ENCODE results near the gene CNOT10.
"Not testable (repeated sequence)": the region's sequence is repeated elsewhere in the genome, so short reads cannot be mapped to it uniquely, and the experiment has no call there.

The CNOT10 gene

GRCh38 chr3:32797776-32798175 lies 112.8 kb downstream of the CNOT10 start:
- Histone ChIP-seq H3K18ac (ENCODE audit: low read length) (no peak overlapping the region), H2BK5ac (ENCODE audit: low read length) (no peak overlapping the region), H2BK12ac (ENCODE audit: low read length) (no peak overlapping the region), H3K36me3 (replicated peaks in 1 of 2; ENCODE audit: control insufficient read depth in 2 of 2, insufficient read depth in 2 of 2, low read length in 2 of 2) (no peaks in the 10 kb centered on the region), H3K23ac (ENCODE audit: low read depth, low read length, poor library complexity) (no peak overlapping the region), H3K4me3 (ENCODE audit: low read length in 2 of 2) (no peak overlapping the region), H3K4me2 (ENCODE audit: insufficient read depth, low read length, poor library complexity, severe bottlenecking) (no peak overlapping the region), H3K27me3 (ENCODE audit: control insufficient read depth in 3 of 3, insufficient read depth in 3 of 3, low read depth in 1 of 3, low read length in 3 of 3) (no peaks in the 10 kb centered on the region), H2BK120ac (ENCODE audit: low read depth, low read length) (no peak overlapping the region), H3K9me3 (replicated peaks in 1 of 2; ENCODE audit: control insufficient read depth in 2 of 2, insufficient read depth in 1 of 2, low read depth in 1 of 2, low read length in 2 of 2) (no peaks in the 10 kb centered on the region), H3K79me1 (ENCODE audit: low read depth, low read length) (no peaks in the 10 kb centered on the region), H3K27ac (replicated peaks; ENCODE audit: low read length) (no peak overlapping the region), H3K4ac (ENCODE audit: low read length) (no peak overlapping the region), H2BK15ac (ENCODE audit: low read length) (no peak overlapping the region), H3K4me1 (ENCODE audit: control insufficient read depth in 2 of 2, insufficient read depth in 1 of 2, low read depth in 1 of 2, low read length in 2 of 2) (no peaks in the 10 kb centered on the region), H4K8ac (ENCODE audit: low read depth, low read length) (no peak overlapping the region), H3K9ac (ENCODE audit: low read depth, low read length, poor library complexity) (no peak overlapping the region), H2AFZ (ENCODE audit: low read length) (no peak overlapping the region), H2AK5ac (ENCODE audit: low read depth, low read length) (no peak overlapping the region), H4K91ac (ENCODE audit: low read depth, low read length, poor library complexity) (no peak overlapping the region), H3K14ac (ENCODE audit: low read length) (no peak overlapping the region)
- no peak for DNase-seq (ENCODE audit: low spot score)
- no CpG with 5 or more reads among the region's 2 CpGs for WGBS, 2 donors (ENCODE audit: extremely low coverage in 2 of 2, insufficient read length in 2 of 2, insufficient replicate concordance in 1 of 2)

GRCh38 chr3:32801440-32801839 lies 116.5 kb downstream of the CNOT10 start:
- not testable (repeated sequence) for H3K36me3 ChIP-seq (replicated peaks in 1 of 2; ENCODE audit: control insufficient read depth in 2 of 2, insufficient read depth in 2 of 2, low read length in 2 of 2); H4K91ac ChIP-seq (ENCODE audit: low read depth, low read length, poor library complexity); H3K27me3 ChIP-seq (ENCODE audit: control insufficient read depth in 3 of 3, insufficient read depth in 3 of 3, low read depth in 1 of 3, low read length in 3 of 3); H2BK120ac ChIP-seq (ENCODE audit: low read depth, low read length); H3K9ac ChIP-seq (ENCODE audit: low read depth, low read length, poor library complexity); H3K4me1 ChIP-seq (ENCODE audit: control insufficient read depth in 2 of 2, insufficient read depth in 1 of 2, low read depth in 1 of 2, low read length in 2 of 2); H3K23ac ChIP-seq (ENCODE audit: low read depth, low read length, poor library complexity); H2BK5ac ChIP-seq (ENCODE audit: low read length); H3K4me2 ChIP-seq (ENCODE audit: insufficient read depth, low read length, poor library complexity, severe bottlenecking); H2BK12ac ChIP-seq (ENCODE audit: low read length); H3K18ac ChIP-seq (ENCODE audit: low read length); H4K8ac ChIP-seq (ENCODE audit: low read depth, low read length); H3K14ac ChIP-seq (ENCODE audit: low read length); H3K4ac ChIP-seq (ENCODE audit: low read length); H3K79me1 ChIP-seq (ENCODE audit: low read depth, low read length); DNase-seq (ENCODE audit: low spot score); H2AK5ac ChIP-seq (ENCODE audit: low read depth, low read length); H3K4me3 ChIP-seq (ENCODE audit: low read length in 2 of 2); H2BK15ac ChIP-seq (ENCODE audit: low read length); H3K9me3 ChIP-seq (replicated peaks in 1 of 2; ENCODE audit: control insufficient read depth in 2 of 2, insufficient read depth in 1 of 2, low read depth in 1 of 2, low read length in 2 of 2); H3K27ac ChIP-seq (replicated peaks; ENCODE audit: low read length); H2AFZ ChIP-seq (ENCODE audit: low read length)
- WGBS, 2 donors (ENCODE audit: extremely low coverage in 2 of 2, insufficient read length in 2 of 2, insufficient replicate concordance in 1 of 2), result no CpG with 5 or more reads among the region's 5 CpGs

- H3K18ac ChIP-seq (ENCODE audit: low read length), result no peak overlapping the region
- no peak overlapping the region for H3K27ac ChIP-seq (replicated peaks; ENCODE audit: low read length)
- WGBS, 2 donors (ENCODE audit: extremely low coverage in 2 of 2, insufficient read length in 2 of 2, insufficient replicate concordance in 1 of 2), result no CpG with 5 or more reads among the region's 2 CpGs
- H3K4ac ChIP-seq (ENCODE audit: low read length), result no peak overlapping the region
- peaks cover 15 to 22% of the 10 kb centered on the region in 2 donors for H3K4me1 ChIP-seq (ENCODE audit: control insufficient read depth in 2 of 2, insufficient read depth in 1 of 2, low read depth in 1 of 2, low read length in 2 of 2)
- no peak overlapping the region for H4K91ac ChIP-seq (ENCODE audit: low read depth, low read length, poor library complexity)
- no peaks in the 10 kb centered on the region for H3K9me3 ChIP-seq (replicated peaks in 1 of 2; ENCODE audit: control insufficient read depth in 2 of 2, insufficient read depth in 1 of 2, low read depth in 1 of 2, low read length in 2 of 2)
- no peak overlapping the region for H3K4me3 ChIP-seq (ENCODE audit: low read length in 2 of 2)
- no peak overlapping the region for H2BK120ac ChIP-seq (ENCODE audit: low read depth, low read length)
- H3K4me2 ChIP-seq (ENCODE audit: insufficient read depth, low read length, poor library complexity, severe bottlenecking), result no peak overlapping the region
- DNase-seq (ENCODE audit: low spot score), result no peak
- no peak overlapping the region for H2BK5ac ChIP-seq (ENCODE audit: low read length)
- H3K79me1 ChIP-seq (ENCODE audit: low read depth, low read length), result peaks cover 4% of the 10 kb centered on the region
- H3K9ac ChIP-seq (ENCODE audit: low read depth, low read length, poor library complexity), result no peak overlapping the region
- no peak overlapping the region for H3K14ac ChIP-seq (ENCODE audit: low read length)
- H3K36me3 ChIP-seq (replicated peaks in 1 of 2; ENCODE audit: control insufficient read depth in 2 of 2, insufficient read depth in 2 of 2, low read length in 2 of 2), result no peaks in the 10 kb centered on the region
- H2BK12ac ChIP-seq (ENCODE audit: low read length), result no peak overlapping the region
- H4K8ac ChIP-seq (ENCODE audit: low read depth, low read length), result no peak overlapping the region
- no peak overlapping the region for H2BK15ac ChIP-seq (ENCODE audit: low read length)
- H2AFZ ChIP-seq (ENCODE audit: low read length), result no peak overlapping the region
- no peak overlapping the region for H2AK5ac ChIP-seq (ENCODE audit: low read depth, low read length)
- no peak overlapping the region for H3K23ac ChIP-seq (ENCODE audit: low read depth, low read length, poor library complexity)
- no peaks in the 10 kb centered on the region for H3K27me3 ChIP-seq (ENCODE audit: control insufficient read depth in 3 of 3, insufficient read depth in 3 of 3, low read depth in 1 of 3, low read length in 3 of 3)
Observed at GRCh38 chr3:32813180-32813579, 128.2 kb downstream of the CNOT10 start.

GRCh38 chr3:32814361-32814760 lies 129.4 kb downstream of the CNOT10 start:
- DNase-seq (ENCODE audit: low spot score), result no peak
- H3K79me1 ChIP-seq (ENCODE audit: low read depth, low read length), result peaks cover 5% of the 10 kb centered on the region
- H3K4me2 ChIP-seq (ENCODE audit: insufficient read depth, low read length, poor library complexity, severe bottlenecking), result no peak overlapping the region
- H4K91ac ChIP-seq (ENCODE audit: low read depth, low read length, poor library complexity), result no peak overlapping the region
- H2AK5ac ChIP-seq (ENCODE audit: low read depth, low read length), result no peak overlapping the region
- peaks cover 9 to 10% of the 10 kb centered on the region in 2 donors for H3K36me3 ChIP-seq (replicated peaks in 1 of 2; ENCODE audit: control insufficient read depth in 2 of 2, insufficient read depth in 2 of 2, low read length in 2 of 2)
- H3K23ac ChIP-seq (ENCODE audit: low read depth, low read length, poor library complexity), result no peak overlapping the region
- H3K4ac ChIP-seq (ENCODE audit: low read length), result no peak overlapping the region
- no peaks in the 10 kb centered on the region for H3K9me3 ChIP-seq (replicated peaks in 1 of 2; ENCODE audit: control insufficient read depth in 2 of 2, insufficient read depth in 1 of 2, low read depth in 1 of 2, low read length in 2 of 2)
- peak overlapping the region; percentile 56 for H2AFZ ChIP-seq (ENCODE audit: low read length)
- no peak overlapping the region for H3K27ac ChIP-seq (replicated peaks; ENCODE audit: low read length)
- no peak overlapping the region for H2BK120ac ChIP-seq (ENCODE audit: low read depth, low read length)
- H3K9ac ChIP-seq (ENCODE audit: low read depth, low read length, poor library complexity), result no peak overlapping the region
- H3K4me1 ChIP-seq (ENCODE audit: control insufficient read depth in 2 of 2, insufficient read depth in 1 of 2, low read depth in 1 of 2, low read length in 2 of 2), result peaks cover 15 to 22% of the 10 kb centered on the region in 2 donors
- no CpG with 5 or more reads among the region's 6 CpGs for WGBS, 2 donors (ENCODE audit: extremely low coverage in 2 of 2, insufficient read length in 2 of 2, insufficient replicate concordance in 1 of 2)
- no peak overlapping the region for H3K14ac ChIP-seq (ENCODE audit: low read length)
- H4K8ac ChIP-seq (ENCODE audit: low read depth, low read length), result no peak overlapping the region
- H3K4me3 ChIP-seq (ENCODE audit: low read length in 2 of 2), result no peak overlapping the region
- no peak overlapping the region for H2BK15ac ChIP-seq (ENCODE audit: low read length)
- H3K27me3 ChIP-seq (ENCODE audit: control insufficient read depth in 3 of 3, insufficient read depth in 3 of 3, low read depth in 1 of 3, low read length in 3 of 3), result no peaks in the 10 kb centered on the region
- no peak overlapping the region for H2BK12ac ChIP-seq (ENCODE audit: low read length)
- no peak overlapping the region for H3K18ac ChIP-seq (ENCODE audit: low read length)
- no peak overlapping the region for H2BK5ac ChIP-seq (ENCODE audit: low read length)

All from neuronal stem cell (in vitro differentiated cells).